SH-SY5Y (cell line): Measurements from ENCODE around the gene COLQ.

Source experiments
- GATA2 ChIP-seq: IDR thresholded peaks from 2 replicates; pipeline ENCODE4 v1.6.1; 2011; ENCODE audit warnings: mild to moderate bottlenecking, low read depth, low read length
- GATA3 ChIP-seq: IDR thresholded peaks from 2 replicates; pipeline ENCODE4 v1.6.1; 2011; ENCODE audit warnings: low read depth, mild to moderate bottlenecking, low read length, moderate library complexity

- TF ChIP-seq GATA2 (no peak), GATA3 (no peak)
Measured at GRCh38 chr3:15528854-15529537, 7.5 kb upstream of the COLQ start.
